Measurements from ENCODE around the gene C5orf63. TPM values are rescaled to one million over a fixed set of nuclear protein-coding genes. Genes with fewer than 3 reads are reported as not detected.

C5orf63 gene
- total and polyA plus RNA-seq, 2 of the 8 experiments (the other 6 are each of a cell fraction or from before 2014, with no cell fraction given) = 0.67 to 0.71 TPM

GRCh38 chr5:127030259-127031146, 42.8 kb downstream of the C5orf63 start, which contains the start of gene MARCHF3:
Gene MARCHF3, minus strand, starts transcription at chr5:127030558. Its CDS starts 112,387 bp downstream, at chr5:126918171.
- H3K14ac ChIP-seq (ENCODE audit: insufficient read length) = no peak within 1 kb of the TSS
- H3K27ac ChIP-seq (ENCODE audit: low read depth, low read length) = no peak within 1 kb of the TSS
- no peak within 1 kb of the TSS for H2BK120ac ChIP-seq (replicated peaks; ENCODE audit: low read depth, low read length)
- H3K79me2 ChIP-seq (ENCODE audit: control insufficient read depth in 1 of 2, insufficient read depth in 2 of 2, low read length in 2 of 2) = 0 out of 4 replicates have a peak, but pooled peaks cover 0 to 17% of the 10 kb centered on the region in 2 experiments
- CTCF ChIA-PET (ENCODE audit: partially characterized antibody) = interaction anchor here (0.6 to 1.7 kb wide), 7 partner anchors 16 to 326 kb away, joined by 3 to 5 read pairs (median 3); no protein-coding TSS in a partner anchor
- no peak within 1 kb of the TSS for H2BK5ac ChIP-seq (ENCODE audit: low read depth, low read length)
- peak within 1 kb of the TSS; percentile 92; the same call in 1 of the 2 replicates for H2AFZ ChIP-seq (ENCODE audit: low read length)
- no peak within 1 kb of the TSS for H3K56ac ChIP-seq (replicated peaks; ENCODE audit: insufficient read length, low read depth, low read length)
- H3K4me1 ChIP-seq (replicated peaks in 1 of 4; ENCODE audit: control insufficient read depth in 3 of 4, insufficient read depth in 4 of 4, low read length in 3 of 4) = peaks cover 0 to 9% (median 6%) of the 10 kb centered on the region in 4 experiments; a peak in 4 of 7 replicates
- FAIRE-seq = no peak
- H3K4ac ChIP-seq (replicated peaks; ENCODE audit: insufficient read length, low read depth, low read length) = peak within 1 kb of the TSS; percentile 87
- peaks cover 19% of the 10 kb centered on the region; the same call in 1 of the 2 replicates for H3K23me2 ChIP-seq (ENCODE audit: low read depth, low read length)
- WGBS, 2 experiments (ENCODE audit: extremely low coverage in 1 of 2, insufficient coverage in 1 of 2, insufficient read length in 1 of 2, insufficient replicate concordance in 2 of 2, low coverage in 1 of 2, low lambda C conversion rate in 2 of 2, missing lambda C conversion rate in 1 of 2) = 1% methylated on average over 97 of the region's 97 CpGs; no CpG with 5 or more reads in 1 of the 2 experiments
- peaks cover 0 to 7% of the 10 kb centered on the region in 2 experiments for H4K20me1 ChIP-seq (replicated peaks in 1 of 2; ENCODE audit: control insufficient read depth in 1 of 2, insufficient read depth in 2 of 2, low read length in 2 of 2)
- H2BK12ac ChIP-seq (ENCODE audit: low read depth, low read length) = peak within 1 kb of the TSS; percentile 44
- peak within 1 kb of the TSS; percentile 80 for H3K18ac ChIP-seq (ENCODE audit: extremely low read depth, low read length)
- no peak within 1 kb of the TSS for H2BK20ac ChIP-seq (ENCODE audit: low read length)
- H3K27me3 ChIP-seq (replicated peaks in 1 of 4; ENCODE audit: control insufficient read depth in 3 of 4, extremely low read depth in 1 of 4, insufficient read depth in 3 of 4, low read length in 3 of 4) = peaks cover 0 to 16% (median 10%) of the 10 kb centered on the region in 4 experiments; a peak in 5 of 7 replicates
- POLR2A ChIA-PET (ENCODE audit: partially characterized antibody) = interaction anchor here (0.6 to 1.4 kb wide), 4 partner anchors 11 to 385 kb away, joined by 3 to 8 read pairs (median 4); no protein-coding TSS in a partner anchor
- peak within 1 kb of the TSS; percentile 71 to 83 (median 82) for H3K4me3 ChIP-seq (ENCODE audit: extremely low read depth in 1 of 4, insufficient read depth in 2 of 4, low read depth in 3 of 4, low read length in 4 of 4)
- peak within 1 kb of the TSS; percentile 79 to 95 for H3K4me2 ChIP-seq (ENCODE audit: insufficient read depth in 1 of 2, low read depth in 2 of 2, low read length in 2 of 2)
- DNase-seq (ENCODE audit: low read depth in 1 of 2, low spot score in 2 of 2) = peak; percentile 89 to 96
- no peak within 1 kb of the TSS for H2AK5ac ChIP-seq (ENCODE audit: low read depth, low read length)
- no peaks in the 10 kb centered on the region for H3K36me3 ChIP-seq (ENCODE audit: control insufficient read depth in 2 of 4, insufficient read depth in 4 of 4, low read length in 3 of 4)
- no peak within 1 kb of the TSS for H3K23ac ChIP-seq (ENCODE audit: insufficient read length)
- H4K91ac ChIP-seq (replicated peaks; ENCODE audit: insufficient read length, low read length) = peak within 1 kb of the TSS; percentile 35
- peak within 1 kb of the TSS; percentile 92 for H4K8ac ChIP-seq (ENCODE audit: extremely low read depth, insufficient read depth, low read length)
- H3K9ac ChIP-seq (replicated peaks in 1 of 4; ENCODE audit: extremely low read depth in 1 of 4, low read depth in 3 of 4, low read length in 3 of 4) = peak within 1 kb of the TSS in 3 of 4 experiments; percentile 47 to 54 (median 53); a peak in 5 of 7 replicates
- peak within 1 kb of the TSS; percentile 64 for H4K5ac ChIP-seq (ENCODE audit: insufficient read length, low read depth, low read length)
- H3K9me3 ChIP-seq (ENCODE audit: insufficient read depth in 2 of 2, low read depth in 1 of 2, low read length in 1 of 2) = no peaks in the 10 kb centered on the region
- no peak within 1 kb of the TSS for H2BK15ac ChIP-seq (ENCODE audit: low read length)
- H3K79me1 ChIP-seq (ENCODE audit: low read depth, low read length) = no peaks in the 10 kb centered on the region
- no peak for TF ChIP-seq JUND (IDR thresholded peaks at IDR 0.05; ENCODE audit: low read length)
- no peak for TF ChIP-seq USF2 (IDR thresholded peaks at IDR 0.05; ENCODE audit: low read length)
- TF ChIP-seq ZNF274 (IDR thresholded peaks at IDR 0.05; ENCODE audit: borderline replicate concordance, extremely low read depth, low read length) = no peak
- no peak for TF ChIP-seq NANOG (IDR thresholded peaks at IDR 0.05; ENCODE audit: insufficient read depth, low read depth, low read length, poor library complexity, severe bottlenecking)

Measured in H1 (cell line).